Neuronal stem cell (in vitro differentiated cells): ENCODE data around the gene GLB1L.

Experiments used
- DNase-seq: peaks from one replicate; pipeline ENCODE4 v3.0.0-alpha.2; 2013; ENCODE audit warnings: low spot score
- H2AFZ ChIP-seq: one replicate; pipeline ENCODE4 v1.6.1; 2013; ENCODE audit warnings: mild to moderate bottlenecking, low read length, inconsistent platforms
- H2AK5ac ChIP-seq: 2 replicates; pipeline ENCODE4 v1.6.1; 2013; ENCODE audit warnings: low read depth, mild to moderate bottlenecking, inconsistent platforms, low read length, moderate library complexity, mixed read lengths
- H2BK120ac ChIP-seq: 2 replicates; pipeline ENCODE4 v1.6.1; 2013; ENCODE audit warnings: low read depth, mild to moderate bottlenecking, inconsistent platforms, low read length, moderate library complexity, mixed read lengths
- H2BK12ac ChIP-seq: one replicate; pipeline ENCODE4 v1.6.1; 2013; ENCODE audit warnings: low read length, inconsistent platforms
- H2BK15ac ChIP-seq: 2 replicates; pipeline ENCODE4 v1.6.1; 2013; ENCODE audit warnings: mild to moderate bottlenecking, low read length, inconsistent platforms, mixed read lengths
- H2BK5ac ChIP-seq: one replicate; pipeline ENCODE4 v1.6.1; 2013; ENCODE audit warnings: inconsistent platforms, mild to moderate bottlenecking, low read length, moderate library complexity
- H3K14ac ChIP-seq: one replicate; pipeline ENCODE4 v1.6.1; 2013; ENCODE audit warnings: low read length, inconsistent platforms
- H3K18ac ChIP-seq: 2 replicates; pipeline ENCODE4 v1.6.1; 2013; ENCODE audit warnings: low read length, inconsistent platforms
- H3K23ac ChIP-seq: 2 replicates; pipeline ENCODE4 v1.6.1; 2013; ENCODE audit warnings: low read depth, mild to moderate bottlenecking, mixed read lengths, low read length, inconsistent platforms; ENCODE audit not compliant: poor library complexity
- H3K27ac ChIP-seq: replicated peaks from 3 replicates; pipeline ENCODE4 v1.5.1; 2013; ENCODE audit warnings: low read length, inconsistent platforms
- H3K27me3 ChIP-seq, 3 experiments: 2 replicates each; pipeline ENCODE4 v1.6.1; 2013; ENCODE audit warnings: low read length in 3 of 3, mild to moderate bottlenecking in 2 of 3, inconsistent platforms in 1 of 3, low read depth in 1 of 3, mixed read lengths in 1 of 3, moderate library complexity in 1 of 3; ENCODE audit not compliant: control insufficient read depth in 3 of 3, insufficient read depth in 3 of 3
- H3K36me3 ChIP-seq, 2 donors: replicated peaks in 1 of 2; 2 replicates each; pipeline ENCODE4 v1.6.1; 2013; ENCODE audit warnings: low read length in 2 of 2; ENCODE audit not compliant: control insufficient read depth in 2 of 2, insufficient read depth in 2 of 2
- H3K4ac ChIP-seq: 2 replicates; pipeline ENCODE4 v1.6.1; 2013; ENCODE audit warnings: inconsistent platforms, mild to moderate bottlenecking, low read length, moderate library complexity
- H3K4me1 ChIP-seq, 2 donors: 1 replicate in 1 of 2; 2 replicates in 1 of 2; pipeline ENCODE4 v1.6.1; 2013; ENCODE audit warnings: low read length in 2 of 2, low read depth in 1 of 2; ENCODE audit not compliant: control insufficient read depth in 2 of 2, insufficient read depth in 1 of 2
- H3K4me2 ChIP-seq: one replicate; pipeline ENCODE4 v1.6.1; 2013; ENCODE audit warnings: mild to moderate bottlenecking, low read length, inconsistent platforms; ENCODE audit not compliant: insufficient read depth, poor library complexity, severe bottlenecking
- H3K4me3 ChIP-seq, 2 donors: 2 replicates each; pipeline ENCODE4 v1.5.1; 2013; ENCODE audit warnings: low read length in 2 of 2, mild to moderate bottlenecking in 2 of 2, inconsistent platforms in 1 of 2, moderate library complexity in 1 of 2
- H3K79me1 ChIP-seq: one replicate; pipeline ENCODE4 v1.6.1; 2013; ENCODE audit warnings: low read depth, mild to moderate bottlenecking, inconsistent platforms, low read length, moderate library complexity
- H3K9ac ChIP-seq: one replicate; pipeline ENCODE4 v1.6.1; 2013; ENCODE audit warnings: mild to moderate bottlenecking, low read depth, low read length, inconsistent platforms; ENCODE audit not compliant: poor library complexity
- H3K9me3 ChIP-seq, 2 donors: replicated peaks in 1 of 2; 2 replicates each; pipeline versions ENCODE3 to v1.6.1; 2013; ENCODE audit warnings: low read length in 2 of 2, mild to moderate bottlenecking in 2 of 2, inconsistent platforms in 1 of 2, low read depth in 1 of 2, mixed read lengths in 1 of 2, moderate library complexity in 1 of 2; ENCODE audit not compliant: control insufficient read depth in 2 of 2, insufficient read depth in 1 of 2
- H4K8ac ChIP-seq: one replicate; pipeline ENCODE4 v1.6.1; 2013; ENCODE audit warnings: low read depth, mild to moderate bottlenecking, inconsistent platforms, low read length, moderate library complexity
- H4K91ac ChIP-seq: one replicate; pipeline ENCODE4 v1.6.1; 2013; ENCODE audit warnings: low read length, low read depth, mild to moderate bottlenecking, inconsistent platforms; ENCODE audit not compliant: poor library complexity
- WGBS, 2 donors: extraction: QIAGEN DNeasy Blood & Tissue Kit; methylation state at CpG; one replicate each; pipeline ENCODE4 v1.1.7; 2013; ENCODE audit warnings: missing lambda C conversion rate in 2 of 2, mixed read lengths in 1 of 2; ENCODE audit not compliant: insufficient read length in 2 of 2, insufficient replicate concordance in 1 of 2; ENCODE audit errors: extremely low coverage in 2 of 2; 5-methylcytosine and 5-hydroxymethylcytosine counted together

Gene GLB1L

GRCh38 chr2:219268294-219268693 lies 23.1 kb upstream of the GLB1L start:
- Histone ChIP-seq H3K23ac (no peak overlapping the region), H3K27me3 (peaks cover 0 to 68% (median 2%) of the 10 kb centered on the region in 3 experiments), H3K4me2 (no peak overlapping the region), H2BK15ac (no peak overlapping the region), H3K14ac (no peak overlapping the region), H3K9ac (no peak overlapping the region), H2BK5ac (no peak overlapping the region), H2BK120ac (no peak overlapping the region), H3K4me1 (no peaks in the 10 kb centered on the region), H4K8ac (no peak overlapping the region), H3K27ac (no peak overlapping the region), H2AK5ac (no peak overlapping the region), H2BK12ac (no peak overlapping the region), H3K4me3 (no peak overlapping the region), H4K91ac (no peak overlapping the region), H2AFZ (no peak overlapping the region), H3K4ac (no peak overlapping the region), H3K36me3 (no peaks in the 10 kb centered on the region), H3K18ac (no peak overlapping the region), H3K9me3 (no peaks in the 10 kb centered on the region), H3K79me1 (peaks cover 3% of the 10 kb centered on the region)
- DNase-seq = no peak
- WGBS, 2 donors = no CpG with 5 or more reads among the region's 2 CpGs

- H2AK5ac ChIP-seq = no peak overlapping the region
- H2AFZ ChIP-seq = no peak overlapping the region
- no peak overlapping the region for H3K4me3 ChIP-seq
- H3K4ac ChIP-seq = no peak overlapping the region
- no peak overlapping the region for H2BK5ac ChIP-seq
- peaks cover 0 to 65% (median 2%) of the 10 kb centered on the region in 3 experiments for H3K27me3 ChIP-seq
- H3K9me3 ChIP-seq = no peaks in the 10 kb centered on the region
- H3K27ac ChIP-seq = no peak overlapping the region
- H3K79me1 ChIP-seq = peaks cover 3% of the 10 kb centered on the region
- no peak overlapping the region for H2BK15ac ChIP-seq
- H3K4me1 ChIP-seq = no peaks in the 10 kb centered on the region
- no peak overlapping the region for H4K8ac ChIP-seq
- H2BK12ac ChIP-seq = no peak overlapping the region
- no peak overlapping the region for H4K91ac ChIP-seq
- H3K23ac ChIP-seq = no peak overlapping the region
- H3K18ac ChIP-seq = no peak overlapping the region
- peak overlapping the region; percentile 15 for H3K9ac ChIP-seq
- H3K4me2 ChIP-seq = no peak overlapping the region
- no CpG with 5 or more reads among the region's 1 CpG for WGBS, 2 donors
- no peak overlapping the region for H3K14ac ChIP-seq
- DNase-seq = no peak
- no peak overlapping the region for H2BK120ac ChIP-seq
- no peaks in the 10 kb centered on the region for H3K36me3 ChIP-seq
Observed at GRCh38 chr2:219266886-219267285, 21.6 kb upstream of the GLB1L start.

GRCh38 chr2:219266232-219266631 lies 21.0 kb upstream of the GLB1L start:
- no CpG with 5 or more reads among the region's 5 CpGs for WGBS, 2 donors
- Histone ChIP-seq H3K4me1 (no peaks in the 10 kb centered on the region), H3K4me3 (no peak overlapping the region), H3K9ac (no peak overlapping the region), H4K91ac (no peak overlapping the region), H3K36me3 (no peaks in the 10 kb centered on the region), H4K8ac (no peak overlapping the region), H3K4me2 (no peak overlapping the region), H2AK5ac (no peak overlapping the region), H3K4ac (no peak overlapping the region), H3K9me3 (no peaks in the 10 kb centered on the region), H3K23ac (no peak overlapping the region), H3K27me3 (peaks cover 0 to 69% (median 3%) of the 10 kb centered on the region in 3 experiments), H2BK120ac (no peak overlapping the region), H3K27ac (no peak overlapping the region), H3K14ac (no peak overlapping the region), H2BK5ac (no peak overlapping the region), H3K79me1 (no peaks in the 10 kb centered on the region), H3K18ac (no peak overlapping the region), H2AFZ (no peak overlapping the region), H2BK12ac (no peak overlapping the region), H2BK15ac (peak overlapping the region; percentile 34)
- no peak for DNase-seq

- Histone ChIP-seq H2BK15ac (no peak overlapping the region), H3K4ac (no peak overlapping the region), H2AFZ (no peak overlapping the region), H3K4me2 (no peak overlapping the region), H2BK12ac (no peak overlapping the region), H3K14ac (no peak overlapping the region), H3K9ac (no peak overlapping the region), H3K36me3 (no peaks in the 10 kb centered on the region), H4K91ac (no peak overlapping the region), H3K27ac (no peak overlapping the region), H3K9me3 (no peaks in the 10 kb centered on the region), H3K18ac (no peak overlapping the region), H3K4me3 (no peak overlapping the region), H3K4me1 (no peaks in the 10 kb centered on the region), H4K8ac (no peak overlapping the region), H2AK5ac (no peak overlapping the region), H2BK5ac (no peak overlapping the region), H3K27me3 (peaks cover 0 to 63% (median 10%) of the 10 kb centered on the region in 3 experiments), H3K23ac (no peak overlapping the region), H3K79me1 (no peaks in the 10 kb centered on the region), H2BK120ac (no peak overlapping the region)
- no peak for DNase-seq
- no CpG with 5 or more reads among the region's 5 CpGs for WGBS, 2 donors
Observed at GRCh38 chr2:219261024-219261855, 16.0 kb upstream of the GLB1L start.
